HG02852 (cell line): Measurements from ENCODE around the gene PRMT7.
A peak's percentile ranks its signal among the peaks of the same experiment; 100 is the strongest.

Experiments used
- ATAC-seq: cut with Tn5 transposase; IDR thresholded peaks from one replicate; pipeline ENCODE4 v1.9.1; 2021; ENCODE audit warnings: mild to moderate bottlenecking, moderate library complexity; ENCODE audit not compliant: unreplicated experiment

Gene PRMT7

DNA sequence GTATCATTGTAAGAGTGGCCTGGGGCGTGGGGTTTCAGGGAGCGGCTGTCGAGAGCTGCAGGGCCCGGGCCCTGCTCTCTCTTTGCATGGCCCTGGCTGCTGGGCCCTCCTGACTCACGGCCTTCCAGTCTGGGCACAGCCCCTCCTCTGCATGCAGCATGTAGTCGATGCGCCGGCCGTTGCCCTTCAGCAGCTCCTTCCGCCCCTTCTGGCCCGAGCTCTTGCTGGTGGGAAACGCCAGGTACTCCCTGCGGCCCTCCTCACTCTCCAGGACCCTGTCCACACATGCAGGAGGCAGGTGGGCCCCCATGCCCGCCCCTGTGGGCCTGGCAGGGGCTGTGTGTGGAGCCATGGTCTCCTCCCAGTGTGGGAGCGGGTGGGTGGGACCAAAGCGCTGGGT is 50.7 kb downstream of the PRMT7 start:
- no peak for ATAC-seq

DNA sequence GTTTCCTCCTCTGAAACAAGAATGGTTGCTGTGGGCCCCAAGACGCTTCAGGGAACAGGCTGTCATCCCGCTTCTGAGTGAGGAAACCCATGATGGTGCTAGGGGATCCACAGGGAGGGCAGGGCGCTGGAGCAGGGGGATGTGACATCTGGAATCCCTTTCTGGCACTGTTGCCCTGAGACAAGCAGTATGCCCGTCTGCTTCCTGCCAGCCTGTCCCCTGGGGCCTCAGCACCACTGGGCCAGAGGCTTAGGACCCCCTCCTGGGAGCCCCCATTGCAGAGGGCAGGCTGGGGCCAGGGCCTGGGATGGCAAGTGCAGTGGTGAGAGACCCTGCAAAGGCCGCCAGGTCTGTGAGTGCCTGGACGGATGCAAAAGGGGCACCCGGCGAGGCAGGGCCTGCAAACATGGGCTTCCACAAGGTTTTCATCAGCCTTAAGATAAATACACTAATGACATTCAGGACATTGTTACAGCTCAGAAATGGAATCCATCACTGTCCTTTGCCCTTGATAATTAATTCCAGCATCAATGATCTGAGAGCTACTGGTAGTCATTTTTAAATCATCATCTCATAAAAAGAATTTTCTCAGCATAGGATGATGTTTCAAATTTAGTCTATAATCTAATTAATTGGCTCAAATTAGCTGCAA is 51.6 kb downstream of the PRMT7 start:
- ATAC-seq = no peak

- ATAC-seq = no peak
Observed at GRCh38 chr16:68362947-68363657, 52.3 kb downstream of the PRMT7 start.

DNA sequence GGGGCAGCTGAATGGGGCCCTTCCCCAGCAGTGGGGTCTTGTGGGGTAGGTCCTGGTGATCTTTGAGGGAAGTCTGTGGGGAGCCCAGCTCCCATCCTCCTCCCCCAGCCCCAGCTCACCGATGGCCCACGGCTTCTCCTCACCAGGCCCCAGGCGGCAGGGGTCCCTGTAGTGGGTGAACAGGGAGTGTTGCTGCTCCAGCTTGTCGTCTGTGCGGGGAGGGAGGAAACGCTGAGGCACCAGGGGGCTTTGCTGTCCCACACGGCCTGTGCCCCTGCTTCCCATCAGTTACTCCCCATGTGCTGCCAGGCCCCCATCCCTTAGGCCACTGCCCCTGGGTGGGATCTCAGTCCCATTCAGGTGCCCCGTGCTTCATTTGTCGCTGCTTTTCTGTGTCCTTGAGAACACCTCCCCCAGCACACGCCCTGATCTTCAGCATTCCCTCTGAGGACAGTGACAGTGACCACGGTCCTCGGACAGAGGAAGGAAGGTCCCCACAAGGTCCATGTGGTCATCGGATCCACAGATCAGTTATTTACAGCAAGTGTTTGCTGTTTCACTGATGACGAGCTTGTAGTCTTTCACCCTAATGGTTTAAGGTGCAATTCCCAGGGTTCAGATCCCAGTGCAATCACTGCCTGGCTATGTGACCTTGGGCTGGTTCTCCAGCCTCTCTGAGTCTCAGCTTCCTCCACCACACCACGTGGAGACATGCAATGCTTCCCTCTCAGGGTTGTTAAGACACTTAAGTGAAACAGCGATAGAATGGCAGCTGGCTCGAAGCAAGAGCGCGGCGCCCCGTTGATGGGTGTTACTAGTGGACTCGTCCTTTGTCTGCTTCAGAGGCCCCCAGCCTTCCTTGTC is 53.1 kb downstream of the PRMT7 start:
- no peak for ATAC-seq

DNA sequence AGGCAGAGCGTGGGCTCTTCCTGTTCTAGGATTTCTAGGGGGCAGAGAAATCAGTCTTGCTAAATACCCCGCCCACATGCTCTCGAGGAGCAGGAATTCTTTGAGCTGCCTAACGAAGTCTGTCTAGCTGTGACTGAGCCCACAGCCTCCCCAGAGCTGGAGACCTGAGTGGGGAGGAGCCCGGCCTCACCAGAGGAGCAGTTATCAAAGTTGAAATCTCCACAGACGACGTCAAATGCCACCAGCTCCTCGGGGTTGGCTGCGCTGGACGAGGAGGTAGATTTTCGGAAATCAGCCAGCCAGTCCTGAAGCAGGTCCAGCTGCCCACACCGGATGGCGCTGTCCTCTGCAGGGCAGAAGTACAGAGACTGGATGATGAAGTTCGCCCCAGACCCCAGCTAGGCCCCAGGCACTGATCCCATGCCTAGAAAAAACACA is 53.8 kb downstream of the PRMT7 start:
- no peak for ATAC-seq

GRCh38 chr16:68365167-68365817 is 54.5 kb downstream of the PRMT7 start:
- no peak for ATAC-seq

DNA sequence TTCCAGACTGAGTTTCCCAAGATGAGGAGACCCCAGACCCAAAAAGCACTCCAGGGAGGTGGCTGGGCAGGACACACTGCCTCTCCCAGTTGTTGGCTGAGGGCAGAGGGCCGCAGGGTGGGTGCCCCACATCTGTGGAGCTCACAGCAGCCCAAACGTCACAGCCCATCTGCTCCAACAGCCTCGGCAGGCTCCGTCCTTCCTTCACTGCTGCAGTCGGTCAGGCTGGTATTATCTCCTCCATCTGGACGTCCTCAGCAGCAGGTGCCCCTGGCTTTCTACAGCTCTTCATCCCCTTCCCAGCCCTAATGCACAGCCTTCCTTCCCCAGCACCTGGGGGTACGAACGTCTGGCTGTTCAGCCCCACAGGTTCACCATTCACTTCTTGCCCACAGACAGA is 55.2 kb downstream of the PRMT7 start:
- ATAC-seq = no peak

GRCh38 chr16:68367030-68367429 is 56.2 kb downstream of the PRMT7 start:
- no peak for ATAC-seq

- no peak for ATAC-seq
Observed at GRCh38 chr16:68367440-68367839, 56.6 kb downstream of the PRMT7 start.

- ATAC-seq = no peak
Observed at GRCh38 chr16:68367891-68368290, 57.1 kb downstream of the PRMT7 start.

- ATAC-seq = no peak
Observed at GRCh38 chr16:68368301-68368888, 57.6 kb downstream of the PRMT7 start.

GRCh38 chr16:68369168-68369567 is 58.3 kb downstream of the PRMT7 start:
- peak; percentile 6 for ATAC-seq

- ATAC-seq = peak; percentile 61
Observed at GRCh38 chr16:68369697-68370580, 59.1 kb downstream of the PRMT7 start.

GRCh38 chr16:68370581-68371275 is 59.9 kb downstream of the PRMT7 start:
- no peak for ATAC-seq

DNA sequence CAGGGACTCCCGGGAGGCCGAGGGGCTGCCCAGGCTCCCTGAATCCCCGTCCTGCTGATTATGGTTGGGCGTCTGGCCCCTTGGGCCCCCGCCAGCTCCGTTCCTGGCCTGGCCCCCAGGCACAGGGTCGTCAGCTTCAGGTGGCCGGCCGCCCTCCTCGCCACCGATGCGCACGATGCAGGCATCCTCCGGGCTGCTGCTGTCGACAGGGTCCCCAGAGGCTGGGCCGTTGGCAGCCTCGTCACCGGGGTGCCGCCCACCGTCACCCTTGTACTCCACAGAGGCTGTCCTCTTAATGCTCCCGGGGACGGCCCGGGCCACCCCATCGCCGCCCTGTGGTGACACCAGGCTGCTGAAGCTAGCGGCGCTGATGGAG is 60.4 kb downstream of the PRMT7 start:
- no peak for ATAC-seq

- no peak for ATAC-seq
Observed at GRCh38 chr16:68371706-68372380, 61.0 kb downstream of the PRMT7 start.

DNA sequence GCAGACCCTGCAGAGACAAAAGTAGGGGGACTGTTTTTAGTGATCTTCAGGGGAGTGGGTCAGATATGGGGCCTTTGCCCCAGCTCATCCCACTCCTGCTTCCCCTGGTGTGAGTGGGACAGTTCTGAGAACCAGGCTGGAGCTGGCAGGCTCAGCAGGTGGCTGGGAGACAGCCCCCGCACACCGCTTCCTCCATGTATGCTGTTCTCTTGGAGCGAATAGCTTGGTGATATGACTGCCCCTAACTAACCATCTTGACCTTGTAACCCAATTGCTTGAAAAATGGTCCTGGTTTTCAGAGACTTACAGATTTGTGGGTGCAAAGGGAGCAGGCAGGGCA is 61.5 kb downstream of the PRMT7 start:
- ATAC-seq = no peak

- ATAC-seq = no peak
Observed at GRCh38 chr16:68372806-68373205, 62.0 kb downstream of the PRMT7 start.
